SK-N-SH (cell line): ENCODE data around the gene CAMK2N1. TPM values are rescaled to one million over a fixed set of nuclear protein-coding genes. Genes with fewer than 3 reads are reported as not detected.

ENCODE experiments used
- CTCF ChIA-PET: fragments of 300-600, 350-600 bp; formaldehyde crosslinking; extraction: SDS; loops from one replicate; lab custom pipeline; 2021; lab: Yijun Ruan, JAX
- POLR2A ChIA-PET: fragments of 350-600 bp; sonication (Branson Sonifier 250); formaldehyde crosslinking; extraction: SDS; loops from one replicate; lab custom pipeline; 2020; ENCODE audit warnings: antibody characterized with exemption, inconsistent platforms; lab: Yijun Ruan, JAX
- DNase-seq: peaks from one replicate; pipeline ENCODE4 v3.0.0; 2012
- H2AFZ ChIP-seq: fragments of 200-600 bp; sonication (generic); 2 replicates; pipeline ENCODE4 v1.8.1; 2016; ENCODE audit warnings: antibody characterized with exemption, mild to moderate bottlenecking, low read depth
- H3F3A ChIP-seq: fragments of 200-600 bp; sonication (generic); replicated peaks from 2 replicates; pipeline ENCODE3; 2016; ENCODE audit warnings: antibody characterized with exemption, mild to moderate bottlenecking; ENCODE audit not compliant: insufficient read depth
- H3K27ac ChIP-seq, 2 experiments: fragments of 200-500 bp in 1 of 2; fragments of 200-600 bp in 1 of 2; sonication (Bioruptor generic) in 1 of 2; sonication (generic), shearing (Covaris generic) in 1 of 2; 2 replicates each; pipeline versions ENCODE4 v1.5.1 to v1.6.1; 2014 to 2016; ENCODE audit warnings: low read depth in 2 of 2, inconsistent platforms in 1 of 2, low read length in 1 of 2, mild to moderate bottlenecking in 1 of 2, mixed read lengths in 1 of 2
- H3K27me3 ChIP-seq: fragments of 200-600 bp; sonication (generic), shearing (Covaris generic); 2 replicates; pipeline ENCODE4 v1.6.1; 2016; ENCODE audit warnings: mixed run types; ENCODE audit not compliant: insufficient read depth
- H3K36me3 ChIP-seq, 2 experiments: fragments of 200-500 bp in 1 of 2; fragments of 200-600 bp in 1 of 2; sonication (Bioruptor generic) in 1 of 2; sonication (generic) in 1 of 2; replicated peaks in 1 of 2; 2 replicates each; pipeline versions ENCODE3 to v1.5.1; 2014 to 2016; ENCODE audit warnings: low read length in 1 of 2, mild to moderate bottlenecking in 1 of 2; ENCODE audit not compliant: insufficient read depth in 2 of 2, control insufficient read depth in 1 of 2
- H3K4me1 ChIP-seq, 2 experiments: fragments of 200-500 bp in 1 of 2; fragments of 200-600 bp in 1 of 2; sonication (Bioruptor generic) in 1 of 2; sonication (generic), shearing (Covaris generic) in 1 of 2; 2 replicates each; pipeline versions ENCODE4 v1.5.1 to v1.6.1; 2014 to 2016; ENCODE audit warnings: low read depth in 1 of 2, low read length in 1 of 2, mixed run types in 1 of 2; ENCODE audit not compliant: insufficient read depth in 2 of 2, control insufficient read depth in 1 of 2
- H3K4me2 ChIP-seq: fragments of 200-600 bp; sonication (generic), shearing (Covaris generic); 2 replicates; pipeline ENCODE4 v1.6.1; 2017; ENCODE audit warnings: mixed run types
- H3K4me3 ChIP-seq, 2 experiments: fragments of 200-500 bp in 1 of 2; fragments of 200-600 bp in 1 of 2; sonication (Bioruptor generic) in 1 of 2; sonication (generic), shearing (Covaris generic) in 1 of 2; 2 replicates each; pipeline versions ENCODE4 v1.5.1 to v1.8.1; 2014 to 2016; ENCODE audit warnings: low read depth in 2 of 2, inconsistent platforms in 1 of 2, low read length in 1 of 2, mild to moderate bottlenecking in 1 of 2, mixed read lengths in 1 of 2, moderate library complexity in 1 of 2
- H3K79me2 ChIP-seq: fragments of 200-600 bp; sonication (generic); 2 replicates; pipeline ENCODE4 v1.8.1; 2017; ENCODE audit warnings: mild to moderate bottlenecking; ENCODE audit not compliant: insufficient read depth
- H3K9ac ChIP-seq: fragments of 200-600 bp; sonication (generic); 2 replicates; pipeline ENCODE4 v1.6.1; 2017; ENCODE audit warnings: mixed run types
- H3K9me2 ChIP-seq: fragments of 200-600 bp; sonication (generic); 2 replicates; pipeline ENCODE4 v1.6.1; 2017; ENCODE audit warnings: mixed run types
- H3K9me3 ChIP-seq: fragments of 200-600 bp; sonication (generic); 2 replicates; pipeline ENCODE4 v1.6.1; 2017; ENCODE audit warnings: mixed run types, mild to moderate bottlenecking, moderate library complexity
- H4K20me1 ChIP-seq: fragments of 200-600 bp; sonication (generic); 2 replicates; pipeline ENCODE4 v1.6.1; 2017; ENCODE audit warnings: mild to moderate bottlenecking, mixed run types; ENCODE audit not compliant: insufficient read depth
- CHD2 ChIP-seq: fragments of 150-350 bp; IDR thresholded peaks from 2 replicates; pipeline ENCODE4 v1.6.1; 2018; ENCODE audit warnings: low read length; ENCODE audit not compliant: partially characterized antibody
- EZH2phosphoT487 ChIP-seq: fragments of 200-600 bp; sonication (generic); IDR thresholded peaks from 2 replicates; pipeline ENCODE4 v1.6.1; 2017; ENCODE audit warnings: low read depth, mixed run types, mild to moderate bottlenecking, antibody characterized with exemption, moderate library complexity, borderline replicate concordance
- FOXM1 ChIP-seq: IDR thresholded peaks from 2 replicates; pipeline ENCODE4 v1.4.0; 2012; ENCODE audit warnings: low read depth, mild to moderate bottlenecking
- MEF2A ChIP-seq: IDR thresholded peaks from 2 replicates; pipeline ENCODE4 v1.4.0; 2012; ENCODE audit warnings: low read depth, borderline replicate concordance
- NFIC ChIP-seq: IDR thresholded peaks from 2 replicates; pipeline ENCODE4 v1.4.0; 2012; ENCODE audit warnings: borderline replicate concordance
- PBX3 ChIP-seq: IDR thresholded peaks from 2 replicates; pipeline ENCODE4; 2012
- SIN3A ChIP-seq: IDR thresholded peaks from 2 replicates; pipeline ENCODE4 v1.6.1; 2012; ENCODE audit warnings: low read depth, mild to moderate bottlenecking, low read length, moderate library complexity, borderline replicate concordance
- TAF1 ChIP-seq: IDR thresholded peaks from 2 replicates; pipeline ENCODE4 v1.6.1; 2012; ENCODE audit warnings: low read depth, mild to moderate bottlenecking, low read length, moderate library complexity, borderline replicate concordance
- TCF12 ChIP-seq: IDR thresholded peaks from 2 replicates; pipeline ENCODE4 v1.4.0; 2012
- TEAD4 ChIP-seq: IDR thresholded peaks from 2 replicates; pipeline ENCODE4 v1.4.0; 2012; ENCODE audit warnings: mild to moderate bottlenecking, borderline replicate concordance; ENCODE audit not compliant: insufficient read depth
- USF2 ChIP-seq: fragments of 150-350 bp; IDR thresholded peaks from 2 replicates; pipeline ENCODE4 v1.6.1; 2017; ENCODE audit warnings: antibody characterized with exemption, low read length, low read depth, borderline replicate concordance
- WGBS: methylation state at CpG from one replicate; pipeline ENCODE4 v1.1.6; 2017; ENCODE audit warnings: low lambda C conversion rate; 5-methylcytosine and 5-hydroxymethylcytosine counted together
- polyA plus RNA-seq, 3 experiments: library from polyadenylated mRNA; depleted of rRNA; stranded (reverse); fragments of >200 nt; gene quantifications; 2 replicates each; pipeline ENCODE4 v1.2.3, GENCODE V29; 2012

Gene CAMK2N1
- polyA plus RNA-seq, 1 of the 3 experiments (the other 2 are of a cell fraction): 5.3 TPM

GRCh38 chr1:20483098-20483832, 2.7 kb downstream of the CAMK2N1 start:
- Histone ChIP-seq H3K27ac (peak overlapping the region in 1 of 2 experiments; percentile 88; a peak in 2 of 4 replicates), H3F3A (no peaks in the 10 kb centered on the region), H3K36me3 (no peaks in the 10 kb centered on the region), H3K4me1 (peaks cover 0 to 46% of the 10 kb centered on the region in 2 experiments; a peak in 2 of 4 replicates), H3K9me3 (no peaks in the 10 kb centered on the region), H3K9me2 (no peaks in the 10 kb centered on the region), H3K9ac (no peak overlapping the region), H3K4me3 (peak overlapping the region; percentile 68 to 74), H4K20me1 (no peaks in the 10 kb centered on the region), H3K4me2 (peak overlapping the region; percentile 99), H3K79me2 (peaks cover 8% of the 10 kb centered on the region; the same call in 1 of the 2 replicates), H3K27me3 (0 out of 2 replicates have a peak, but pooled peaks cover 3% of the 10 kb centered on the region), H2AFZ (no peak overlapping the region)
- DNase-seq: no peak
- no peak for TF ChIP-seq TCF12
- no peak for TF ChIP-seq NFIC
- no peak for TF ChIP-seq TEAD4
- TF ChIP-seq MEF2A: no peak
- no peak for TF ChIP-seq CHD2
- TF ChIP-seq PBX3: no peak
- TF ChIP-seq USF2: no peak
- no peak for TF ChIP-seq FOXM1
- 46% methylated on average over 16 of the region's 16 CpGs for WGBS
- ChIA-PET POLR2A (interaction anchor here (1.1 to 2.6 kb wide), 2 partner anchors 9 to 19 kb away, joined by 4 to 14 read pairs; no protein-coding TSS in a partner anchor), CTCF (interaction anchor here (0.7 to 14.4 kb wide), 34 partner anchors 9 to 381 kb away, joined by 3 to 286 read pairs (median 4); no protein-coding TSS in a partner anchor)

- H3K4me3 ChIP-seq: no peak overlapping the region
- no peak overlapping the region for H3K9ac ChIP-seq
- no peaks in the 10 kb centered on the region for H4K20me1 ChIP-seq
- TF ChIP-seq EZH2phosphoT487 (no peak), SIN3A (no peak), NFIC (no peak), CHD2 (no peak), TAF1 (no peak)
- H3K27ac ChIP-seq: no peak overlapping the region
- H2AFZ ChIP-seq: no peak overlapping the region
- no peaks in the 10 kb centered on the region for H3F3A ChIP-seq
- ChIA-PET POLR2A (interaction anchor here (0.6 kb wide), 1 partner anchor 64 kb away, joined by 3 read pairs; no protein-coding TSS in a partner anchor), CTCF (interaction anchor here (1.2 to 14.4 kb wide), 8 partner anchors 8 to 269 kb away, joined by 4 to 286 read pairs (median 22); no protein-coding TSS in a partner anchor)
- no peaks in the 10 kb centered on the region for H3K9me3 ChIP-seq
- H3K4me1 ChIP-seq: peaks cover 0 to 54% of the 10 kb centered on the region in 2 experiments; a peak in 2 of 4 replicates
- H3K9me2 ChIP-seq: no peaks in the 10 kb centered on the region
- H3K36me3 ChIP-seq: no peaks in the 10 kb centered on the region
- no peak for DNase-seq
- WGBS: 71% methylated on average over 10 of the region's 10 CpGs
- H3K27me3 ChIP-seq: no peaks in the 10 kb centered on the region
- H3K79me2 ChIP-seq: peaks cover 8% of the 10 kb centered on the region; the same call in 1 of the 2 replicates
- no peak overlapping the region for H3K4me2 ChIP-seq
Observed at GRCh38 chr1:20481643-20482498, 4.1 kb downstream of the CAMK2N1 start.
